Activated CD8-positive, alpha-beta memory T cell treated with anti-CD3 and anti-CD28 coated beads for 36 hours (primary cell): Measurements from ENCODE around the gene RNASEH2C. TPM values are rescaled to one million over a fixed set of nuclear protein-coding genes. Genes with fewer than 3 reads are reported as not detected.
"Not testable (repeated sequence)": the region's sequence is repeated elsewhere in the genome, so short reads cannot be mapped to it uniquely, and the experiment has no call there.

Experiments used
- CTCF ChIA-PET: fragments of 350-600 bp; sonication (Branson Sonifier 250); formaldehyde crosslinking; loops from one replicate; lab custom pipeline; 2021; ENCODE audit warnings: antibody characterized with exemption; lab: Charles Lee
- POLR2A ChIA-PET: fragments of 350-600 bp; sonication (Branson Sonifier 250); formaldehyde crosslinking; loops from one replicate; lab custom pipeline; 2021; ENCODE audit warnings: antibody characterized with exemption; lab: Charles Lee
- total RNA-seq, 2 experiments: library from RNA; stranded (reverse); gene quantifications; one replicate each; pipeline ENCODE4 v1.2.3, GENCODE V29; 2021

Gene RNASEH2C
- total RNA-seq, 2 experiments from 2014 or later = 116 to 130 TPM

DNA sequence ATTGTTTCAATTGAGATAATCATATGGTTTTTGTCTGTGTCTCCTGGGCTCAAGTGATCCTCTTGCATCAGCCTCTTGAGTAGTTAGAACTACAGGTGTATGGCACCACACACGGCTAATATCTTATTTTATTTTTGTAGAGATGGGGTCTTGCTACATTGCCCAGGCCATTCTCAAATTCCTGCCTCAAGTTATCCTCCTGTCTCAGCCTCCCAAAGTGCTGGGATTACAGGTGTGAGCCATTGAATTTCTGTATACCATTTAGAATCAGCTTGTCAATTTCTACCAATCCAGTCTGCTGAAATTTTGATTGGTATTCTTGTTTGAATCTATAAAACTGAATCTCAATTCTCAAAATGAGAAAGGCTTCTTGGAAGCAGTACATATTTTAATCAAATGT lies 18.9 kb downstream of the RNASEH2C start:
- POLR2A ChIA-PET = no interaction called here
- CTCF ChIA-PET = no interaction called here

DNA sequence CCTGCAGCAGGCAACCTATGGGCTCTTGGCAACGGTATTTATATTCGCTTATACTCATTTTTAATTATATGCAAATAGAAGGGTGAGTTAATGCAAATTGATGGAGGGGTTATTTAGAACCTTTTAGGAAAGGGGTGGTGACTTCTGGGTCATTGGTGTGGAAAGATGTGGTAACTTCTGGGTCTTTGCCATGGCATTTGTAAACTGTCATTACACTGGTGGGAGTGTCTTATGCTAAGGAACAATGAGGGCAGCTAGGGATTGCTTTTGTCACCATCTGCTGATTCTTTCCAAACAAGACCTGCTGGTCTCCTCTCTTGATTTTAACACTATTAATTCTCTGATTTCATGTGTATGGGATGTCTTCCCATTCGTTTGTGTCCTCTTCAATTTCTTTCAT lies 20.2 kb downstream of the RNASEH2C start:
- ChIA-PET POLR2A (no interaction called here), CTCF (no interaction called here)

DNA sequence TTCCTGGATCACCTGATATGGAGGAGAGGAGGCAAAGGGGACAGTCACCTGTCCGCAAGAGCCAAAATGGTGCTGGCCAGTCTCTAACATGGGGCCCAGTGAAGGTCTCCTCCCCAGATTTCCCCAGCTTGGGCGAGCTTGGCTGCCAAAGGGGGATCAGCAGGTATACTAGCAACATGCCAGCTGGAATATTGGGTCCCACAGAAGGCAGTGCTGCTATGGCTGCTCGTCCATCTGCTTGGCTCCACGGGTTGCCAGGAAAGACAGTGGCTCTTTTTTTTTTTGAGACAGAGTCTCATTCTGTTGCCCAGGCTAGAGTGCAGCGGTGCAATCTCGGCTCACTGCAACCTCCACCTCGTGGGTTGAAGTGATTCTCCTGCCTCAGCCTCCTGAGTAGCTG lies 21.3 kb downstream of the RNASEH2C start:
- CTCF ChIA-PET = interaction anchor here (0.5 kb wide), 1 partner anchor 12 kb away, joined by 3 read pairs; no protein-coding TSS in a partner anchor
- POLR2A ChIA-PET = no interaction called here

DNA sequence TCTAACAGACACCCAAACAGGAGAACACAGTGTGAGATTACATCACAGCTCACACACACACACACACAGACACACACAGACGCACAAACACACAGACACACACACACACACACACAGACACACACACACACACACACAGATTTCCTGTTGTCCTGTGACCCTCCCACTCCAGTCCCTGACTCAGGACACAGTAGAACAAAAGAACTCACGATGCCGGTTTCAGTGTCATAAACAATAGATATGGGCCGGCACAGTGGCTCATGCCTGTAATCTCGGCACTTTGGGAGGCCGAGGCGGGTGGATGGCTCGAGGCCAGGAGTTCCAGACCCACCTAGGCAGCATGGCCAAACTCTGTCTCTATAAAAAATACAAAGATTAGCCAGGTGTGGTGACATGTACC lies 22.4 kb downstream of the RNASEH2C start:
- ChIA-PET POLR2A (no interaction called here), CTCF (interaction anchor here (0.6 kb wide), 1 partner anchor 1483 kb away, joined by 4 read pairs; no protein-coding TSS in a partner anchor)

DNA sequence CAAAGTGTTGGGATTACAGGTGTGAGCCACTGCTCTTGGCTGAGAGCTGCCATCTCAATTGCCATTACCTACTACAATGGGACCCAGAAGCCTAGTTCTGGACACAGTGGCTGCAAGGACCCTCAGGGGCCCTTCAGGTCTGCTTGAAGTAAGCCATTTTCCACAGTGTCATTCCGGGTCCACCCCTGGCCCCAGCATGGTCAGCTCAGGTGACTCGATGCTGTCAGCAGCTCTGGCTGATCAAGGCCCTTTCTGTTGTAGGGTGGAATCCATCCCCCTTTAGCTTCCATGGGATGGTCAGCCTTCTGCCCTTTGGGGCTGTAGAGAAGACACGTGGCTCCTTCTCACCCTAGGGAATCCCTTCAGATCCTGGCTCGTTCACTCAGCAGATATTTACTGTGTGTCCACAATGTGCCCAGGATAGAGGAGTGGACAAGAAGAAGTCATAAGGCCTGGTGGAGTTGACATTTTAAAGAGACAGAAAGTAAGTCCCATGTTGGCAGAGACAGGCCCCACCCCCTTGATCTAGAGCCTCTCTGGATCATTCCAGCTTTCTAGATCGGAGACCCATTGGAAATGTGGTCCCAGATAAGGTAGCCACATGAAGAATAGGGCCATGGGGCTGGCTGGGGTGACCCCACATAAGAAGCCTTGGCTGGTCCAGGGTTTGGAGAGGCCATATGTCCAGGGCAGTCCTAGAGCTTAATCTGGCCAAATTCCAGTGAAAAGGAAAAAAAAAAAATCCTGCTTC lies 23.6 kb downstream of the RNASEH2C start:
- POLR2A ChIA-PET = no interaction called here

DNA sequence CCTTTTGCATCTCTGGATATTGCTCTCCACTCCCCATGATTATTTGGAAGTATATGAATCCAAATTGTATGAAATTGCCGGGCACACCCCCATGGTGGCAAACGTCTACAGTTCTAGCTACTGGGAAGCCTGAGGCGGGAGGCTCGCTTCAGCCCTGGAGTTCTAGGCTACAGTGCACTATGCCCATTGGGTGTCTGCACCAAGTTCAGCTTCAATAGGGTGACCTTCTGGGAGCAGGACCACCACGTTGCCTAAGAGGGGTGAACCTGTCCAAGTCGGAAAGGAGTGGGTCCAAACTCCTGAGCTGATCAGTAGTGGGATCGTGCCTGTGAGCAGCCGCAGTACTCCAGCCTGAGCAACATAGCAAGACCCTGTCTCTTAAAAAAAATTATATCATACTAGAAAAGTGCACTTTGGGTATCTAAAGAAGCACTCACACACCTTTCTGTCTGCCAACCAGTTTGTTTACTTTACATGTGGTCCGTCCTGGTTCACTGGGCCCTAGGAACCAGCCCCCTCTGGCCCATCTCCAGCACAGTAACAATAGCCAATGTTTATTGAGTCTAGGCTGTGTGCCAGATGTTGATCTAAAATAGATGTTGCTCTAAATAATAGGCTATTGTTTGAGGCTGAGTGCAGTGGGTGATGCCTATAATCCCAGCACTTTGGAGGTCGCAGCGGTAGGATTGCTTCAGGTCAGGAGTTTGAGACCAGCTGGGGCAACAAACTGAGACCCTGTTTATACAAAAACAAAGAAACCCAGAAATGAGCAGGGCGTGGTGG lies 24.9 kb downstream of the RNASEH2C start:
- ChIA-PET CTCF (interaction anchor here (1.3 to 1.7 kb wide), 2 partner anchors 10 to 84 kb away, joined by 3 to 6 read pairs; no protein-coding TSS in a partner anchor), POLR2A (no interaction called here)

More for the DNA sequence above, 23.6 kb downstream of the RNASEH2C start:
- CTCF ChIA-PET = interaction anchor here (0.7 to 1.7 kb wide), 2 partner anchors 8 to 1641 kb away, joined by 3 to 6 read pairs; no protein-coding TSS in a partner anchor

DNA sequence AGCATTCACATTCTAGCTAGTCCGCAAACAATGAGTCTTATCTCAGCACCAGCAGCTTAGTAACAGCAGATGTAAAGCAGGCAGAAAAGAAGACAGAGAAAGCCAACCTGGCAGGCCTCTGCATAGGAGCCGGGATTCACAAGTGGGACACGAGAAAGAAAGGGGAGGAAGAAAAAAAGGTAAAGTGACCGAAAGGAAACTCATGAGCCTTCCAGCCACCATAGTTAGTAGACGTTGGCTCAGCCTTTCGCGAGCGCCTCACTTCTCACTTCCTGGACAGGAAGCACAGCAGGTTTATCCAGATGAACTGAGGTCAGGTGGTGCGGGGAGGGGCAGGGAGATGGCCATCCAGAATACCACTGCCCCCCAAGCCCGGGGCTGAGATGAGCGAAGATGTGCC lies 28.2 kb downstream of the RNASEH2C start:
- ChIA-PET CTCF (interaction anchor here (0.7 to 1.4 kb wide), 2 partner anchors 88 to 115 kb away, joined by 3 to 5 read pairs; partner anchors contain the start of gene AP5B1), POLR2A (interaction anchor here (0.6 kb wide), 1 partner anchor 671 kb away, joined by 5 read pairs; no protein-coding TSS in a partner anchor)

DNA sequence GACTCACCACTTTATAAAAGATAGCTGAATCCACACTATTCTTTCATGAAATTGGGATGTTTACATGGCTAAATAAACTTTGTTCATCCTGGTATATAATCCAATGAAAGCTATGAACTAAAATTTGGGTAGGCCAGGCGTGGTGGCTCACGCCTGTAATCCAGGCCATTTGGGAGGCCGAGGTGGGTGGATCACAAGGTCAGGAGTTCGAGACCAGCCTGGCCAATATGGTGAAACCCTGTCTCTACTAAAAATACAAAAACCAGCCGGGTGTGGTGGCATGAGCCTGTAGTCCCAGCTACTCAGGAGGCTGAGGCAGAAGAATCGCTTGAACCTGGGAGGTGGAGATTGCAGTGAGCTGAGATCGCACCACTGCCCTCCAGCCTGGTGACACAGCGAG lies 28.8 kb downstream of the RNASEH2C start:
- CTCF ChIA-PET = interaction anchor here (1.4 kb wide), 1 partner anchor 89 kb away, joined by 5 read pairs; the partner anchor contains the start of gene AP5B1
- POLR2A ChIA-PET = not testable (repeated sequence)

DNA sequence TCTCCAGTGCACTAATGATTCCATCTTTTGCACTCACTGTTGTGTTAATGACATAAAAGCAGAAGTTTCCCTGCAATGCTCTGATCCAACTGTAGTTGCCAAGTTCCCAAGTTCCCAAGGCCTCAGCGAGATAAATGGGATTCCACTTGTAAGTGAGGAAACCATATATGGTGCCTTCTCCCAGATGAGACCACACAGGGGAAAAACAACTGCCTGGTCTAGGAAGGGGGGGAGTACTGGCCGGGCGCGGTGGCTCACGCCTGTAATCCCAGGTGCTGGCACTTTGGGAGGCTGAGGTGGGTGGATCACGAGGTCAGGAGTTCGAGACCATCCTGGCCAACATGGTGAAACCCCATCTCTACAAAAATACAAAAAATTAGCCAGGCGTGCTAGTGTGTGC lies 34.6 kb downstream of the RNASEH2C start:
- POLR2A ChIA-PET = interaction anchor here (0.6 kb wide), 1 partner anchor 18 kb away, joined by 3 read pairs; no protein-coding TSS in a partner anchor

DNA sequence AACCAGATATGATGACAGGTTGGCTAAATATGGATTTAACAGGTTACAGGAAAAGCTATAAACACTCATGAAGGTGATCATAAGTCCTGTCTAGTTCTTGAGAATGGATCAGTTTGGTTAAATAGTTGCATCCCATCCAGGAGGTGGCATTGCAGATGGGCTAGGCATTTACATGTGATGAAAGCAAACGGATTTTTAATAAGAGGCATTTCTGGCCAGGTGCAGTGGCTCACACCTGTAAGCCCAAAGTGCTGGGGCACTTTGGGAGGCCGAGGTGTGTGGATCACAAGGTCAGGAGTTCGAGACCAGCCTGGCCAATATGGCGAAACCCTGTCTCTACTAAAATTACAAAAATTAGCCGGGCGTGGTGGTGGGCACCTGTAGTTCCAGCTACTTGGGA lies 37.1 kb downstream of the RNASEH2C start:
- CTCF ChIA-PET, POLR2A ChIA-PET: not testable (repeated sequence)

More for the DNA sequence above, 34.6 kb downstream of the RNASEH2C start:
- CTCF ChIA-PET = no interaction called here

DNA sequence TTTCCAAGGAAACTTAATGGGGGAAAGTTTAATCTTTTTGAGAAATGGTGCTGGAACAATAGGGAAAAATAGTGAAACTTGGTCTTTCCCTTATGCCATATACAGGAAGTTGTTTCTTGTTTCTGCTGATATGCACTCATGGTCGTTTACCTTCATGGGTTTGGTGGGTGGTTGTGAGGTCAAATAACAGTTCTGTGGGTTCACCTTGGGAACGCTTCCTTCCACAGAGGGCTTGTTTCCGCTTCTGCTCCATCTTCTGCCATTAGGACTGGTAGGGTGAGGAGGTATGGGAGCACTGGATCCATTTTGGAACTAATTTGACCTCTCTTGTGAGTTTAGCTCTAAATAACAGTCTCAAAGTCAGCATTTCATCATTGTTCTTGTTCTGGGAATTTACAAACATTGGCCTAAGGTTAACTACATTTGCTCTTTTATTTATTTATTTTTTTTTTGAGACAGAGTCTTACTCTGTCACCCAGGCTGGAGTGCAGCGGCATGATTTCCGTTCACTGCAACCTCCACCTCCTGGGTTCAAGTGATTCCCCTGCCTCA lies 40.3 kb downstream of the RNASEH2C start:
- ChIA-PET POLR2A (interaction anchor here (0.7 kb wide), 1 partner anchor 46 kb away, joined by 8 read pairs; no protein-coding TSS in a partner anchor), CTCF (interaction anchor here (1.0 to 1.3 kb wide), 2 partner anchors 100 to 140 kb away, joined by 3 to 5 read pairs; no protein-coding TSS in a partner anchor)

DNA sequence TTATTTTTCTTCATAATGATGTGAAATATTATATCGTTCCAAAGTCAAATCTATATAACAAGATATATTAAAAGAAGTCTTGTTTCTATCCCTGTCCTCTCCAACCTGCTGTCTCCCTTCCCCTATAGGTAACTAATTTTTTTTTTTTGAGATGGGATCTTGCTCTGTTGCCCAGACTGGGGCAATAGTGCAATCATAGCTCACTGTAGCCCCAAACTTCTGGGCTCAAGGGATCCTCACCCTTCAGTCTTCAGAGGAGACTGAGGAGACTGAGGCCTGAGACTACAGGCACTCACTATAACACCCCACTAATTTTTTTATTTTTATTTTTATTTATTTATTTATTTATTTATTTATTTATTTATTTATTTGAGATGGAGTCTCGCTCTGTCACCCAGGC lies 47.6 kb downstream of the RNASEH2C start:
- CTCF ChIA-PET = interaction anchor here (1.1 kb wide), 1 partner anchor 97 kb away, joined by 3 read pairs; no protein-coding TSS in a partner anchor
- POLR2A ChIA-PET = interaction anchor here (0.6 to 1.0 kb wide), 3 partner anchors 10 to 943 kb away, joined by 3 to 5 read pairs (median 4); partner anchors contain the start of gene RELA

DNA sequence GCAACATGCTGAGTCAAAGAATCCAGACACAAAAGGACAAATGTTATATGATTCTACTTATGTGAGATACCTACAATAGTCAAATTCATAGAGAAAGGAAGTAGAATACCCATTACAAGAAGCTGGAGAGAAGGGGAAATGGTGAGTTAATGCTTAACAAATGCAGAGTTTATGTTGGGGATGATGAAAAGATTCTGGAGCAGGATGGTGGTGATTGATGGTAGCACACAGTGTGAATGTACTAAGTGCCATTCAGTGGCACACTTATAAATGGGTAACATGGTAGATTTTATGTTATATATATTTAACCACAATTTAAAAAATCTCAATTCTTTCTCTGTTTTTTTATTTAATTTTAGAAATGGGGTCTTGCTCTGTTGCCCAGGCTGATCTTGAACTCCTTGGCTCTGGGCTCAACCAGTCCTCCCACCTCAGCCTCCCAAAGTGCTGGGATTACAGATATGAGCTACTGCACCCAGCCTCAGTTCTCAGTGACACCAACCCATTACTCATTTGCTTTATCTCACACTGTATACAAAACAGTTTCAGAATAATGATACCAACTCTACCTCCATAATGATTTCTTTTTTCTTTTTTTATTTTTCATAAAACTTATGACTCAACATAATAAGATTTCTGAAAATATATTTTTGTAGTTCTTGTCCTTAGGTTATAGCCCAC lies 48.3 kb downstream of the RNASEH2C start:
- ChIA-PET POLR2A (interaction anchor here (1.0 kb wide), 1 partner anchor 9 kb away, joined by 3 read pairs; the partner anchor contains the start of gene RELA), CTCF (interaction anchor here (1.1 kb wide), 1 partner anchor 97 kb away, joined by 3 read pairs; no protein-coding TSS in a partner anchor)

Other genes starting within 250 kb of the RNASEH2C start
- gene MALAT1, start 221.8 kb downstream of the RNASEH2C start, total RNA-seq = 1,000 to 10,000 TPM; 3,032 to 3,074 TPM
- 10 to 100 TPM; 83.7 to 87.8 TPM for gene SCYL1, start 195.7 kb downstream of the RNASEH2C start, total RNA-seq
- gene LTBP3, start 162.4 kb downstream of the RNASEH2C start, total RNA-seq = 10 to 100 TPM; 35.5 to 36.3 TPM
- 10 to 100 TPM; 76.7 to 78.2 TPM for gene ZNRD2, start 150.3 kb downstream of the RNASEH2C start, total RNA-seq
- gene FAM89B, start 148.3 kb downstream of the RNASEH2C start, total RNA-seq = 10 to 100 TPM; 30.3 to 31.1 TPM
- gene EHBP1L1, start 144.7 kb downstream of the RNASEH2C start, total RNA-seq = 100 to 1,000 TPM; 115 to 120 TPM
- under 1 TPM; 0.34 to 0.46 TPM for gene KCNK7, start 125.0 kb downstream of the RNASEH2C start, total RNA-seq
- 10 to 100 TPM; 64.8 to 65.9 TPM for gene MAP3K11, start 106.6 kb downstream of the RNASEH2C start, total RNA-seq
- gene PCNX3, start 105.0 kb downstream of the RNASEH2C start, total RNA-seq = 10 to 100 TPM; 41.0 to 46.6 TPM
- 100 to 1,000 TPM; 141 to 143 TPM for gene SIPA1, start 82.7 kb downstream of the RNASEH2C start, total RNA-seq
- gene RELA, start 57.9 kb downstream of the RNASEH2C start, total RNA-seq = 10 to 100 TPM; 78.9 to 80.2 TPM
- 10 to 100 TPM; 64.8 to 72.7 TPM for gene KAT5, start 8.5 kb downstream of the RNASEH2C start, total RNA-seq
- gene AP5B1, start 60.2 kb upstream of the RNASEH2C start, total RNA-seq = 10 to 100 TPM; 19.1 to 19.7 TPM
- not detected for gene OVOL1, start 66.3 kb upstream of the RNASEH2C start, total RNA-seq
- 1 to 10 TPM; 3.0 to 3.3 TPM for gene SNX32, start 113.2 kb upstream of the RNASEH2C start, total RNA-seq
- 1,000 to 10,000 TPM; 1,167 to 1,207 TPM for gene CFL1, start 137.4 kb upstream of the RNASEH2C start, total RNA-seq
- gene MUS81, start 139.6 kb upstream of the RNASEH2C start, total RNA-seq = 10 to 100 TPM; 82.0 to 82.9 TPM
- gene EFEMP2, start 152.0 kb upstream of the RNASEH2C start, total RNA-seq = 1 to 10 TPM; 3.7 to 5.7 TPM
- gene CTSW, start 159.0 kb upstream of the RNASEH2C start, total RNA-seq = 10 to 100 TPM; 48.9 to 51.7 TPM
- gene FIBP, start 167.7 kb upstream of the RNASEH2C start, total RNA-seq = 100 to 1,000 TPM; 119 to 132 TPM
- 10 to 100 TPM; 77.7 to 81.8 TPM for gene CCDC85B, start 169.9 kb upstream of the RNASEH2C start, total RNA-seq
- gene FOSL1, start 179.6 kb upstream of the RNASEH2C start, total RNA-seq = 10 to 100 TPM; 23.0 to 24.7 TPM
- 10 to 100 TPM; 15.2 to 18.2 TPM for gene C11orf68, start 198.3 kb upstream of the RNASEH2C start, total RNA-seq
- 100 to 1,000 TPM in 1 of 2 experiments, 10 to 100 TPM in 1; 99.6 to 102 TPM for gene DRAP1, start 198.6 kb upstream of the RNASEH2C start, total RNA-seq
- gene TSGA10IP, start 224.7 kb upstream of the RNASEH2C start, total RNA-seq = not detected
- gene SART1, start 240.9 kb upstream of the RNASEH2C start, total RNA-seq = 10 to 100 TPM; 65.4 to 70.1 TPM